Measurements from ENCODE around the gene HACD2. TPM values are rescaled to one million over a fixed set of nuclear protein-coding genes. Genes with fewer than 3 reads are reported as not detected.

Gene HACD2
- total RNA-seq, 3 donors from 2014 or later, result 40.9 to 65.0 (median 52.7) TPM

- no peak for TF ChIP-seq CTCF (IDR thresholded peaks at IDR 0.05)
- H3K36me3 ChIP-seq (ENCODE audit: low read depth), result no peaks in the 10 kb centered on the region
- no peak for ATAC-seq
- no peaks in the 10 kb centered on the region for H3K4me1 ChIP-seq (ENCODE audit: low read depth)
- DNase-seq, result no peak
- intact Hi-C loops (cut with DNase I, micrococcal nuclease), result no loop called here
- H3K9me3 ChIP-seq, result no peaks in the 10 kb centered on the region
- no peak overlapping the region for H3K4me3 ChIP-seq
These were observed 44.3 kb upstream of the HACD2 start for GRCh38 chr3:123628996-123629746.

- intact Hi-C loops (cut with DNase I, micrococcal nuclease), result no loop called here
- Histone ChIP-seq H3K4me3 (no peak overlapping the region), H3K36me3 (ENCODE audit: low read depth) (no peaks in the 10 kb centered on the region), H3K9me3 (no peaks in the 10 kb centered on the region), H3K4me1 (ENCODE audit: low read depth) (no peaks in the 10 kb centered on the region)
- peak in 1 of 3 donors; percentile 20 for DNase-seq
- ATAC-seq, result peak; percentile 29
- no peak for TF ChIP-seq CTCF (IDR thresholded peaks at IDR 0.05)
These were observed 43.1 kb upstream of the HACD2 start for GRCh38 chr3:123627673-123628670.

DNA sequence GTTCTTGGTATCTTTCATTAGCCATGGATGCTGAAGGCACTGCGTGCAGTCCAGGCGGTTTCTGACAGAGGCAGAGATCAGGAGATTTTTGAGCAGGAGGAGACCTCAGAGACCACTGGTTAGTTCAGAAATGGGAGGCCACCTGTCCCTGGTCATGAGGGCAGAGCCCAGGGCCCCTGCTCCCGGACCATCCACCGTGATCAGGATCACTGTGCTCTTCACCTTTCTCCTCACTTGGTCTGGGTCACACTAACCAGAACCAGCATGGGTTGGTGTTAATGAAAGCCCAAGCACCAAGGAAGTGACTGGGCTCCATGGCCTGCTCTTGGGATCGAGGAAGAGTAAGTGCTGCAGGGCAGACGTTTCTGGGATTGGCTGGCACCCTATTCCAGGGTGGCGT is 42.0 kb upstream of the HACD2 start:
- Histone ChIP-seq H3K4me3 (no peak overlapping the region), H3K9me3 (no peaks in the 10 kb centered on the region), H3K4me1 (ENCODE audit: low read depth) (no peaks in the 10 kb centered on the region), H3K36me3 (ENCODE audit: low read depth) (no peaks in the 10 kb centered on the region)
- intact Hi-C loops (cut with DNase I, micrococcal nuclease), result no loop called here
- ATAC-seq (no peak), DNase-seq (no peak)
- TF ChIP-seq CTCF (IDR thresholded peaks at IDR 0.05), result no peak

DNA sequence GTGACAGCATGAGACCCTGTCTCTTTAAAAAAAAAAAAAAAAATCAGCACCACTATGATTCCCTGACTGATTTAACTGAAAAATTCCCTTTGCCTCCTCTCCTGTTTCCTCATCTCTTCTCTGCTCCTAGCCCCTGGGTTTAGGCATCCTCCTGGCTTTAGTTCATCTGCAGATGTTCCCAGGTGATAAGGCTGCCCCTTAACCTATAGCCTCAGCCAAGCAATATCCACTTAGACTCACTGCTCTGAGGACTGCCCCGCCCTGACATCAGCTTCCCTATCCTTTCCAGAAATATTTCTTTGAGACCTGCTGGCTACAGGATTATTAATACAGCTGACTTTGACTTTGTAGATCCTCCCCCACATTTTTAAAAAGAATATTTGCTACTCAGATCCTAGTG is 39.4 kb upstream of the HACD2 start:
- TF ChIP-seq CTCF (IDR thresholded peaks at IDR 0.05), result no peak
- no peak overlapping the region for H3K4me3 ChIP-seq
- intact Hi-C loops (cut with DNase I, micrococcal nuclease), result no loop called here
- H3K9me3 ChIP-seq, result no peaks in the 10 kb centered on the region
- H3K36me3 ChIP-seq (ENCODE audit: low read depth), result no peaks in the 10 kb centered on the region
- H3K4me1 ChIP-seq (ENCODE audit: low read depth), result no peaks in the 10 kb centered on the region
- ATAC-seq (no peak), DNase-seq (no peak)

- intact Hi-C loops (cut with DNase I, micrococcal nuclease), result no loop called here
- no peak for TF ChIP-seq CTCF (IDR thresholded peaks at IDR 0.05)
- H3K4me1 ChIP-seq (ENCODE audit: low read depth), result no peaks in the 10 kb centered on the region
- no peak for ATAC-seq
- DNase-seq, result no peak
- H3K9me3 ChIP-seq, result no peaks in the 10 kb centered on the region
- H3K4me3 ChIP-seq, result no peak overlapping the region
- no peaks in the 10 kb centered on the region for H3K36me3 ChIP-seq (ENCODE audit: low read depth)
These were observed 38.6 kb upstream of the HACD2 start for GRCh38 chr3:123623346-123623880.

Data from mucosa of descending colon (tissue), 3 donors.